ENCODE data around the gene CAMSAP2.

Gene CAMSAP2

DNA sequence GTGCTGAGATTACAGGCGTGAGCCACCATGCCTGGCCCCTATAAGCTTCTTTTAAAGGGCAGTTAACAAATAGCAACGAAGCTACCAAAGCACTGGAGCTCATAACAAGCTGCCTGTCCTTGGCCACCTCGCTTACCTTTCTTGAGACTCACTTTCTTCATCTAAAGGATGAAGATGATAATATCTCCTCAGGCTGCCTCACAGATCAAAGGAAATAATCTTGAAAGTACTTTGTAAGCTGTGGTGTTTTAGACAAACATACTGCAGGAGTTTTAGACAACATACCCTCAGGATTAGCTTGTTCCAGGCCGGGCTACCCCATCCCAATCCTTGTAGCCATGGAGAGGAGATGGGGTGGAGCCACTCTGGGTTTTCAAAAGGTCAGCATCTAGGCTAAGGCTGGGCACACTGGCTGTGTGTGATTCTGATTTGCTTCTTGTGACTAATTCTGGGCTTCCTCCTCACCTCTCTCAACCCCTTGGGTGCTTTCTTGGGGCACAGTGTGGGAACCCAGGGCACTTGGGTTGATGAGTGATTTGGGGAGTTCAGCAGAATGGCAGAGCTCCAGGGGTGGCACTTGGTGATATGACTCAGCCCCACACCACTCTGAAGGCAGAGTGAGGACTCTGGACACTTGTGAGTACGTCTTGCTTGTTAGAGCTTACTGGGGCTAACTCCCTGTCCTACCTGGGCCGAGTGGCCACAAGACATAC is 139.3 kb downstream of the CAMSAP2 start:
- DNase-seq (ENCODE audit: low read depth): no peak

DNA sequence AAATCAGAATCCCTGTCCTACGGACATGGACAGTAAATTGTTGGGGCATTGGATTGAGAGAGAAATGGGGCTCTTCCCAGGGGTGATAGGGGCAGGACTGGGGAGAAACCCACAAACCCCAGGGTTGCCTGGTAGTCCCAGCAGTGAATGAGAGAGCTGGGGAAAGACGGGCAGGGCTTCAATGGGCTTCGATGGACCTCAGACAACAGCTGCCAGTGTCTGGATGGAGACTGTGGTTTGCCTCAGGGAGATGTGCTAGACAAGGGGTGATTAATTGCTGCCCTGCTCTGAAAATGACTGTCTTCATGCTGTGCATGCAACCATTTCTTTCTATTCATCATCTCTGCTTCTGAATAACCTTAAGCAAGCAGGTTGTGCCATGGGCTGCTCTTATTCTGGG is 141.5 kb downstream of the CAMSAP2 start:
- no peak for DNase-seq (ENCODE audit: low read depth)

DNA sequence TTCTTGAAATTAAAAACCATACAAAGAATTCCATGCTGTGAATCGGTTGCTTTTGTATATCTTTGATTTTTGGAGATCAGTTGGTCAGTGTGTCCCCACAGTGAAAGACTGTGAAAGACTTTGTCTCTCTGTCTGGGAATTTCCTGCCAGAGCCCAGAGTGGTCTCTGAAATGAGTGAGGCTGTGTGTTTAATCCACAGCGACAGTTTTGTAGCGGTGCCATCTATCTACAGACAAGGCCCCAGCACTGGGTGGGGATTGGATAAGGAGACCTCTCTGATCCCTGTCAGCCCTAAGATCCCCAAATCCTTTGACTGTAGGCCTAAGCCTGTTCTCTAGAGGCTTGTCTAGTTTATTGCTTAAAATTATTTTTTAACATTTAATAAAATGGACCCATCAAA is 144.4 kb downstream of the CAMSAP2 start:
- no peak for DNase-seq (ENCODE audit: low read depth)

DNA sequence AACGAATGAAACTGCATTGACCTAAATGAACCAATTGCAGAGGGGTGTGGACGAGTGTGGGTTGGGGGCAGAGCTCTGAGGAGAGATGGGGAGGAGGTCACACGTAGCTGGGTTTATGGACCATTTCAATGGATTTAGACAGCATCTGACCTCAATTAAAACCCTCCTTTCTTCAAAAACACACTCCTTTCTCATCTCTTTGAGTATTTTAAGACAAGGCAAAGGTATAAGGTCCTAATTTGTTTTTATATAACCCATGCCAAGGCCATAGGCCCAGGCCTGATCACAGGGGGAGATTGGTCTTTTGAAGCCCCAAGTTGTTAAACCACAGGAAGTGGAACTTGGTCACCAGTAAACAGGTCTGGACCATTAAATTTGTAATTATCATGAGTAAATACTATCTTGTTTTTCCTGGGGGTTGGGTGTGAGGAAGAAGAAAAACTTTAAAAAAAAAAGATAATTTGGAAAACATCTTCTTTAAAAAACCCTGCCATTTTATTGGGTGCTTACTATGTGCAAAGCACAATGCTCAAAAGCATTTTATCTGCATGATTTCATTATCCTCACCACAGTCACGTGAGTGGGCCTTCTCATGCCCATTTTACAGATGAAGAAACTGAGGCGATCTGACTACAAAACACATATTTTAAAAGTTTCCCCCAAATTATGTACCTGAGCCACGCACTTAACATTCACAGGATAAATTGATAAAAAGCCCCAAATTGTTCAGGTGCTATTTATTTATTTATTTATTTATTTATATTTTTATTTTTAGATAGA is 147.1 kb downstream of the CAMSAP2 start:
- DNase-seq (ENCODE audit: low read depth): no peak

DNA sequence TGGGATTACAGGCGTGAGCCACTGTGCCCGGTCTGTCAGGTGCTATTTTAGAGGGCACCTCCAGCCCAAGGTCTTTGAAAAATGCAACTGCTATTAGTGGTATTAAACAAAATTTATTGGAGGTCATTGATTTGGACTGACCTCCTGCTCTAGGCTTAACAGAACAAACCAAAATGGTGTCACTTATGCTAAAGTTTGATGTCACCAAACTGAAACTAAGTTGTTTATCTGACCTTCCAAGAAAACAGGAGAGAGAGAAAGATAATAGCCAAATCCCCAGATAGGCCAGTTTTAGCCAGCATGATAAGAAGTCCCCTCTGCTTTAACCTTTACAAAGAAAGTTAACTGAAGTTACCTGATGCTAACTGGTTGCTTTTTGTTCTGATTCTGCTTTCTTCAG is 147.9 kb downstream of the CAMSAP2 start:
- no peak for DNase-seq (ENCODE audit: low read depth)

DNA sequence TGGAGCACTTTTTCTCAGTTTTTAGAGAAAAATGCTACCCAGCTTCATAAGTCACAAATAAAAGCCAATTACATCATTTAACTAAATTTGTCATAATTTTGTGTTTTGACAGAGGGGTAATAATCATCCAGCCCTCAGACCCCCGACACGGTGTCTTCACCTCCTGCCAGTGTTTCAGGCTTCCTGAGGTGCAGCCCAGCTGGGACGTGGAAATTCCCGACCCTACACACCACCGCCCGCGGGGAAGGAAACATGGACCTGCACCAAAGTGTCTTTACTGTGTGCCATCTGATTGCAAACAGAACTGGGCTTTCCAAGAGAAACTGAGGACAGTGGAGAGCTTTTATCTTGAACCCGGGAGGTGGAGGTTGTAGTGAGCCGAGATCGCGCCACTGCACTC is 148.3 kb downstream of the CAMSAP2 start:
- no peak for DNase-seq (ENCODE audit: low read depth)

DNA sequence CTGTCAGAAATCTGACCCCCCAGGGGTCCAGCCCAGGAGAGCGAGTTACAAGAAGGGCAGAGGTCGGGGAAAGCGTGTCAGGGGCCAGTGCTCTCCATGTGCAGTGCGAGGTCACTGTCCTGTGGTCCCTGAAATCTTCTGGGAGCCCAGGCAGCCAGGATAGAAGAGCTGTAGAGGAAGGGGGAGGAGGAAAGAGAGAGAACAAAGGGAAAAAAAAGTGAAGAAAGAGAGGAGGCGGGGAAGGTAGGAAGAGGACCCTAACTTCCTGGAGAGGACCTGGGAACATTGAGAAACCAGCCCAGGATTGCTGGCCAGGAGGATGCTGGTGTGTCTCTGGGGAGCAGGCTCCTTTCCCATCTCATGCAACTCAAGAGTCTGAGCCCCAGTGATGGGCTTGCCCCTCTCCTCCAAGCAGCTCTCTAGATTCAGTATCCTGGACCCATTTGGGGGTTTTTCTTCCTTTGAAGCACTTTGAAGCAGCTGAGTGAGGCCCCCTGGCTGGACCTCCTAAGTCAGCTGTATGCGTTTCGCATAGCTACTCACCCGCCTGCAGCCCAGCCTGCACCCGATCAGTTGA is 149.2 kb downstream of the CAMSAP2 start:
- no peak for DNase-seq (ENCODE audit: low read depth)

DNA sequence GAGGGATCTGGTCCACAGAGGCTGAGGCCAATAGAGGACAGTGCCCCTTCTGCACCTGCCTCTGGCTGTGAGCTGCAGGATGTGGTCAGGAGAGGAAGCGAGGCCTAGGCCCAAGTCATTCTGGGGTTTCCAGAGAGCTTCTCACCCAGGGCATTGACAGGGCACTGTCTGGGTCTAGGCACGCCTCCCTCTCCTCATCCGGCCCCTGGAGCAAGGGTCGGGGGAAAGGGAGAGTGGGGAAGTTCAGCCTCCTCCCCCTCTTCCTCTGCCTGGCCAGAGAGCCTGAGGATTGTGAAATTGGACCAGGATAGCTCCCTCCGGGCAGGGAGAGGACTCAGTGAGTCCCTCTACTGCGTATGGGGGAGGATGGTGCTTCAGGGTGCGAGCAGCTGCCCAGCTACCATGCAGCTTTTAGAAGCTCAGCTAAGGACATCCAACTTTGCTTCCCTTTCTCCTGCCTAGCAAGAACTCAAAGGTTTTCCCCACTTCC is 149.7 kb downstream of the CAMSAP2 start:
- DNase-seq (ENCODE audit: low read depth): peak; percentile 62

DNA sequence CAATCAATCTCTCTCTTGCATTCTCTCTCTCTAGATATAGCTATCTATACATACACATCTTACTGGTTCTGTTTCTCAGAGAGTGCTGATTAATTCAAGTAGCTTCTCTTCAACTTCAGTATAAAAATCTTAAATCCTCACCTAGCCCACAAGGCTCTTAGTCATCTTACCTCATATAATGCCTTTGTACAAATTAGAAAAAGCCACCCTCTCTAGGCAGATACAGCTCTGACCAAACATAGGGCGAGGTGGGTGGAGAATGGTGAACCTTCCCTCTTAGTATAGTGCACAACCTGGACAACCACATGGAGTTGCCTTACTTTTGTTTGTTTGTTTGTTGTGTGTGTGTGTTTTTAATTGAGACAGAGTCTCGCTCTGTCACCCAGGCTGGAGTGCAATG is 150.9 kb downstream of the CAMSAP2 start:
- no peak for DNase-seq (ENCODE audit: low read depth)

DNA sequence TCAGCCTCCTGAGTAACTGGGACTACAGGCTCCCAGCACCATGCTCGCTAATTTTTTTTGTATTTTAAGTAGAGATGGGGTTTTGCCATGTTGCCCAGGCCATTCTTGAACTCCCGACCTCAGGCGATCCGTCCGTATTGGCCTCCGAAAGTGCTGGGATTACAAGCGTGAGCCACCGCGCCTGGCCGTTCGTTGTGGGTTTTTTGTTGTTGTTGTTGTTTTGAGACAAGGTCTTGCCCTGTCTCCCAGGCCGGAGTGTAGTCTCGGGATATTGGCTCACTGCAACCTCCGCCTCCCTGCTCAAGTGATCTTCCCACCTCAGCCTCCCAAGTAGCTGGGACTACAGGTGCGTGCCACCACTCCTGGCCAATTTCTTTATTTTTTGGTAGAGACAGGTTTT is 151.3 kb downstream of the CAMSAP2 start:
- no peak for DNase-seq (ENCODE audit: low read depth)

DNA sequence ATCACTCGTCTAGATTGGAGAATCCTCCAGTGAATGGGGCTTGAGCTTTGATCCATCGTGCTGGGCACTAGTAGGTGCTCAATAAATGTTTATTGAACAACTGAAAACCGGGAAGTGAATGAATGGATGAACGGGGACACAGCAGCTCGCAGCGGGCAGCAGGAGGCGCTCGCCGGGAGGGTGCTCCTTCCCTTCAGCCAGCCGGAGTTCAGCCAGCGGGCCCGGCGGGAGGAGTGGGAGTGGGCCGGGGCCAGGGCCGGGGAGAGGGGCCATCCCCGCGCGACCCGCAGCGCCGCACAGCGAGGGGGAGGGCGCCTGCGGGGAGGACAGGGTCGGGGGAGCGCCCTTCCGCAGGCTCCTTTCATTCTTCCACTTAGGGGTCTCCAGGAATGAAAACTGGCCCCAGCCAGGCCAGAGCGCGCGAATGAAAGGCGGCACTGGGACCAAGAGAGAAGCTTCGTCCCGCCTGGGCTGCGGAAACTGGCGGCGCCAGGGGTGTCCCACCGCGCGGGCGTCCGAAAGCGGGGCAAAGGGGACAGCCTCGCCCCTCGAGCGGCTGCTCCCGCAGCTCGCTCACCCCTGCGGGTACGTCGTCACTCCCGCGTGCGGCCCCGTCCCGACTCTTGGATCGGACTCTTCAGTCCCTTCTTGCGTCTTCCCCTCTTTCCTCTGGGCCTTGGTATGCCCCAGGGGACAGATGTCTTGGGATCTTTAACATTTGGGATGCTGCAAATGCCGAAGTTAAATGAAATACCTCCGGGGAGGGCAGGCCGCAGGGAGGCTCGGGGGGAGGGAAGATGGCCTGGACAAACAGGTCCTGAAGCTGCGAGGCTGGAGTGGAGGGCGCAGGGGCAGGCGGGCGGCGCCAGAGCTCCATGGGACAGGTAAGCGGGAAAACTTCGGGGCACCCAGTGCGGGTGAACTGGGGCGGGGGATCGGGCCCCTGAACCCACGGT is 152.4 kb downstream of the CAMSAP2 start:
- no peak for DNase-seq (ENCODE audit: low read depth)

DNA sequence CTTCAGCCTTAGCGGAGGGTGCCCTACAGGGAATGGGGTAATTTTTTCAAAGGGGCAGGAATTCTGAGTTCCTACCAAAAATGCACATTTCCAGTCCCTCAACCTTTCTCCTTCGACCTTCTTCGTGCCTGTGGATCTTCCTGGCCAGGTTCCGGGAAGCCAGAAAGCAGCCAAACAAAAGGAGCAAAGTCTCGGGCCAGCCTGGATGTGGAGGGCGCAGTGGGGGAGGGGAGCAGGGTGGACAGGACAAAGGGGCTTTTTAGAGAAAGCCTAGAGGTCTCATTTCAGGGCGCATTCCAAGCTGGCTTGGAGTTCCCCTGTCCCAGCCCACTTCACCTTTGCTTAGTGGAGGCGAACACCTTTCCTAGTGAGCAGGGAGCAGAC is 153.1 kb downstream of the CAMSAP2 start:
- DNase-seq (ENCODE audit: low read depth): no peak

DNA sequence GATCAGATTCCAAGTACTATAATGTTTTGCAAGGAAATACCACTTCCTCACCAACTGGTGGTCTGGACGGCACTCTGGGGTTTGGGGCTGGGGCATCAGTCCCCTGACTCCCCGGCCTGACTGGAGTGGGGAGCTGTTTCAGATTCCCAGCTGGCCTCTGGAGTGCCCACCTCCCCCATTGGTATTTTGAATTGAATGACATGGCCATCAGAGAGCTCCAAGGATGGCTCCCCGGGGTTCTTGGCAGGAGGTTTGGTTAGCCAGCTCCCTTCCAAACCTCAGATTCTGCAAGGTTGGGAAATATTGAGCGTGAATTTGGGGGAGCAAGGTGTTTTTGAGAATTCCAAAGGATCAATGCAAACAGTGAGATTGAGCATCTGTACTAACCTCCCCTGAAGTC is 153.9 kb downstream of the CAMSAP2 start:
- DNase-seq (ENCODE audit: low read depth): no peak

DNA sequence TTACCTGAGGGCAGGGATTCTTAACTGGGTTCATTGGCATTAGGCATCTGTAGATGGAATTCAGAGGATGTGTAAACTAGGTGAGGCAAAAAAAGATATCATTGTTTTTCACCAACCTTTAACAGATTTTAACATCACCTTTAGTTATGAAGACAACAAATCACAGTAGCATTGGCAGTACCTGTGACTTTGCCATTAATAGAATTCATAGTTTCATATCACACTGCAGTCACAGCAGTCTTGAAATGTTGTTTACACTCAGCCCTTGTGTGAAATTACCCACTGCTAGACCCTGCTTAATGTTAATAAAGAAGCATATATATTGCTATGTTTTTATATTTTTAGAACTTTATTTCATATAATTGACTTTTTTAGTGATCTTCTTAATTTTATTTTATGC is 154.3 kb downstream of the CAMSAP2 start:
- no peak for DNase-seq (ENCODE audit: low read depth)

DNA sequence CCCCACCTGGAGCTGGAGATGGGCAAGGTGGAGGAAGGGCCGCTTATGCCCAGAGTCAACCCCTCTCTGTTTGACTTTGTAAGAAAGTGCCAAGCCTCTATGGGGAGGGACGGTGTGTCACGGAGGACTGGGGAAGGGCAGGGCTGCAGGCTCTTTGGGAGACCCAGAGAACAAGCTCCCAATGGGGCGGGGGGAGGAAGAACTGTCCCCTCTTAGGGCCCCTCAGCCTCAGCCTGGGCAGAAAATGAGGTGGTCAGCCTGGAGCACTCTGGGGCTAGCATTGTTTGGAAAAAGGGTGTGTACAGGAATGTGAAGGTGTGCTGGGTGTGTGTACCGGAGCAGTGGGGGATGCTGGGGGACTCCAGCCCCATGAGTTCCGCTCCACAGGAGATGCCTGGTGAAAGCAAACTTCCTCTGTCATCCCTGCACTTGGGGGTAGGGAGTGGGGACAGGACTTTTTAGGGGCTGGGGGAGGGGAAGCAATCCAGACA is 154.8 kb downstream of the CAMSAP2 start:
- no peak for DNase-seq (ENCODE audit: low read depth)

DNA sequence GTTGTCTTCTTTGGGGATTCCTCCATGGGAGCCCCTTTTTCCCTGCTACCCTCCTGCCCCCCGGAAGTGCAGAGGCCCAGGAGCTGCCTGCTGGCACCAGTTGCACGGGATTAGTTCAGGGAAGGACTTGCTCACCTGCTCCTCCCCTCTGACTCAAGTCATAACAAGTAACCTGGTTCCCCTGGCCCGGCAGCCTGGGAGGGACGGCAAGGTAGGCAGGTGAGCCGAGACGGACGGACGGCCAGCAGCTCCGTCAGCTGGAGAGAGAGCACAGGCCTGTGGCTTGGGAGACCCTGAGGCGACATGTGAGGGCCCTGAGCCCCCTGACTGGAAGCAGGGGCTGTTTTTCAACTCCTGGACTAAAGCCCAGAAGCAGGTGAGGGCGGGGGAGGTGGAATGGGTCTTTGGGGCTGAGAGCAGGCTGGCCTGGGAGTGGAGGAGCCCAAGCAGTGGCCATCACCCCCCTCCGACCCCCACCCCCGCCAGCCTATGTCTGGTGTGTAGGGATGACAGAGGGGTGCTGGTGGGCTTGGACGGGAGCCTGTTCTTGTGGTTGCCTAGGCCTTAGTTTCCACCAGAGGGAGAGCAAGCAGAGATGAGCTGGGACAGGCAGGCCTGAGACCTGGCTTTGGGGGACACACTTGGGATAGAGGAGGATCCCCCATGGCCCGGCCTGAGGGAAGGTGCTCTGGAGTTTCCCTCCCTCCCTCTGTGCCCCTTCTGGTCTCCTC is 156.2 kb downstream of the CAMSAP2 start, which contains the start of gene INAVA:
Gene INAVA, plus strand, starts transcription at position 189 of the 731 bp plus-strand sequence. CDS start 3,501 bp downstream, outside the sequence.
- DNase-seq (ENCODE audit: low read depth): no peak

DNA sequence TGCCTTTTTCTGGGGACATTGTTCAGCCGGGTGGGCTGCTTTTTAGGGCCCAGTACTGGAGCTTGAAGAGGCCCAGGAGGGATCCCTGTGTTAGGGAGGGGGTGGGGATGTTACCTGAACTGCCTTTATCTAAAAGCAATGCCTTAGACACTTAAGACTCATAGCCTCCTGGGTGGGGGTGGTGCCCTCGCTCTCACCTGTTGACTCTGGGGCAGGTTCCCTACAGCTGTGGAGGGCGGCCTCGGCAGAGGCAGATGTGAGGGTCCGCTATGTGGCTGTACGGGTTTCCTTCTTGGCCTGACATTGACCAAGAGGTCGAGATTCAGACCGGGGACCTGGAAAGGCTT is 156.7 kb downstream of the CAMSAP2 start:
- no peak for DNase-seq (ENCODE audit: low read depth)

DNA sequence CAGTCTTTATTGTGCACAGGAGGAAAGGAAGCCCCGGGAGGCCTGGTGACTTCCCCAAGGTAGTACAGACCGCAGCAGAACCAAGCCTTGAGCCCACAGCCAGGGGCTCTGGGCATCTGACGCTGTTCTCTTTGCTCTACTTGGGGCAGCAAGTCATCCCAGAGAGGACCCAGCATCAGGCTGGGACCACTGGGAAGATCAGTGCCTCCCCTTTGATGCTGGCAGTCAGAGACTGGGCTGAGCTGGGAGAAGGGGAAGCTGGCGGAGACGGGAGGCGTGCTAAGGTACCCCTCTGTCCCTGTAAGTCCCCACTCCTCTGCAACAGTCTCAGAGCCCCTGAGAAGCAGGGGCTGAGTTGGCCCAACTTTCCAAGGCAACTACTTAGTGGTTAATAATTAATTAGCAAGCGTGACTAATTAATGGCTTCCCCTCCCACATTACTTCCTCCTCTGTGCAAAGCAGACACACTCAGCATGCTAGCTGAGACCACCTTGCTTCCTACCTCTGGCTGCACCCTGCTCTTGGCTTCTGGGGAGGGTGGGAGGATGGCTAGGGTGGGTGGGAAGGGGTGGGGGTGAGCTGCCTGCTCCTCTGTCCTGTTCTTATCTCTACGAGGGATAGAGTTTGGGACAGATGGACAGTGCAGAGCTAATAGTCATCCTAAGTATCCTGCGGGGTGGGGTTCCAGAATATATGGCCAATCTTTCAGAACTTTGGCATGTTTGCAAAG is 157.3 kb downstream of the CAMSAP2 start:
- DNase-seq (ENCODE audit: low read depth): no peak

DNA sequence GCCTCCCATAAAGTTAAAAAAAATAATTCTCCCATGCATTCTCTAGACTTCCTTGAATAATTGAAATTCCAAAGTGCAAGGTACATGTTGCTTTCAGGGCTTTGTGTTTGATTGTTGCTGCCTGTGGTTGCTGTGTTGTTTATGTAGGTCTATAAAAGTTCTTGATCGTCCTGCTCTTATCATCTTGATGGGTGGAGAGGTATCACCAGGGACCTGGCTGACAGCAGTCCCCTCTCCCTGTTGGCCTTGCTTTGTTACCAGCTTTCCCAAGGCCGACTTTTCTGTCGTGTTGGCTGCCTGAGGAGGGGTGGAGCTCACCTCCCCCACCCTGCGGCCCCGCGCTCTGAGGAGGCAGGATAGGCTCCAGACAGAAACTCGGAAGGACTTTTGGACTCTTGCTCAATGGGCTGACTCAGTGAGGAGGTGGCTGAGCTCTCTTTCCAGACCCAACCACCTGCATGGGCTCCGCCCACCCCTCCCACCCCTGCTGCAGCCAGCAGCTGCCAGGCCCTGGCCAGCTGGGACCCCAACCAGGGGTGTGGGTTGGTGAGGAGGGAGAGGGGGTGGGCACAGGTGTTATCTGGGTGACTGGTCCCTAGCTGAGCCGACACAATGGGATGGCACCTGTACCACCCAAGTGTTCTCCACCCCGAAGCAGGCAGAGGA is 158.0 kb downstream of the CAMSAP2 start:
- no peak for DNase-seq (ENCODE audit: low read depth)

DNA sequence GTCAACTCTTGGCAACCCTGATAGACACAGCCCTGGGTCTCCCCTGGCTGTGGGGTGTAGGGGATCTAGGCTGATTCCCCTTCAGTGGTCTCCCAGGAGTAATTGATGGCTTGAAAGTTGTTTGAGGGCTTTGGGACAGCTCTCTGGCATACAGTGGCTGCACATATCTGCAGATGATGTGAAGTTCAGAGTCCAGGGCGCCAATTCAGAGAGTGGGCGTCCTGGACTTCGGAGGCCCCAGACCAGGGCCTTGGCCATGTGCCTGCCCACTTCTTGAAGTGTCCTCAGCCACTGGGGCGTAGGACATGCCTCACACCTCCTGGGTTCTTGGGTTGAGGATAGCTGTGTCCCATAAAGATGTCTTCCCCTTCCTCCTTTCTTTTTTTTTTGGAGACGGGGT is 158.6 kb downstream of the CAMSAP2 start:
- DNase-seq (ENCODE audit: low read depth): no peak

All from activated gamma-delta T cell treated with anti-CD3 and anti-CD28 coated beads, Interleukin-2, amount 50 U/mL, for 16 hours (primary cell).